Cardiac fibroblast (primary cell): ENCODE measurements around the gene FRMD4A.

Experiments used
- DNase-seq, 2 donors: peaks; one replicate each; pipeline versions ENCODE4 v3.0.0 to v3.0.0-alpha.2; 2010; ENCODE audit warnings: low read depth in 2 of 2
- H3K4me3 ChIP-seq, 2 donors: replicated peaks in 1 of 2; 1 replicate in 1 of 2; 2 replicates in 1 of 2; pipeline ENCODE4 v1.5.1; 2011; ENCODE audit warnings: low read depth in 2 of 2, low read length in 2 of 2, mild to moderate bottlenecking in 2 of 2, moderate library complexity in 1 of 2
- CTCF ChIP-seq: IDR thresholded peaks from one replicate; pipeline ENCODE4 v1.5.1; 2011; ENCODE audit warnings: low read depth, mild to moderate bottlenecking, low read length, inconsistent platforms

Gene FRMD4A

GRCh38 chr10:14330388-14331061 is at the start of gene FRMD4A:
Gene FRMD4A, minus strand, starts transcription at chr10:14330924.
- DNase-seq = no peak
- no peak for TF ChIP-seq CTCF
- H3K4me3 ChIP-seq = no peak within 1 kb of the TSS

GRCh38 chr10:14379556-14380280 is 49.0 kb upstream of the FRMD4A start:
- H3K4me3 ChIP-seq = no peak overlapping the region
- no peak for TF ChIP-seq CTCF
- no peak for DNase-seq

- no peak for TF ChIP-seq CTCF
- DNase-seq = no peak
- no peak overlapping the region for H3K4me3 ChIP-seq
Observed at GRCh38 chr10:14378387-14378960, 47.8 kb upstream of the FRMD4A start.

- no peak for DNase-seq
- no peak overlapping the region for H3K4me3 ChIP-seq
- TF ChIP-seq CTCF = no peak
Observed at GRCh38 chr10:14377591-14378175, 47.0 kb upstream of the FRMD4A start.

GRCh38 chr10:14374745-14375445 is 44.2 kb upstream of the FRMD4A start:
- TF ChIP-seq CTCF = no peak

GRCh38 chr10:14372606-14373005 is 41.9 kb upstream of the FRMD4A start:
- TF ChIP-seq CTCF = no peak

More at GRCh38 chr10:14374745-14375445, 44.2 kb upstream of the FRMD4A start:
- DNase-seq = peak in 1 of 2 donors; percentile 30
- H3K4me3 ChIP-seq = no peak overlapping the region

More at GRCh38 chr10:14372606-14373005, 41.9 kb upstream of the FRMD4A start:
- no peak for DNase-seq
- H3K4me3 ChIP-seq = no peak overlapping the region
